Pulmonary artery endothelial cell (primary cell): ENCODE measurements around the gene IGF2BP3. TPM values are rescaled to one million over a fixed set of nuclear protein-coding genes. Genes with fewer than 3 reads are reported as not detected.

Source experiments
- DNase-seq: peaks from one replicate; pipeline ENCODE4 v3.0.0-alpha.2; 2011; ENCODE audit warnings: low read depth, low spot score
- total RNA-seq: library from RNA; depleted of rRNA; stranded (reverse); fragments of >200 nt; gene quantifications from 2 replicates; pipeline ENCODE4 v1.2.3, GENCODE V29; 2014

Gene IGF2BP3
- total RNA-seq, 1 donor from 2014 or later: 81.2 TPM

DNA sequence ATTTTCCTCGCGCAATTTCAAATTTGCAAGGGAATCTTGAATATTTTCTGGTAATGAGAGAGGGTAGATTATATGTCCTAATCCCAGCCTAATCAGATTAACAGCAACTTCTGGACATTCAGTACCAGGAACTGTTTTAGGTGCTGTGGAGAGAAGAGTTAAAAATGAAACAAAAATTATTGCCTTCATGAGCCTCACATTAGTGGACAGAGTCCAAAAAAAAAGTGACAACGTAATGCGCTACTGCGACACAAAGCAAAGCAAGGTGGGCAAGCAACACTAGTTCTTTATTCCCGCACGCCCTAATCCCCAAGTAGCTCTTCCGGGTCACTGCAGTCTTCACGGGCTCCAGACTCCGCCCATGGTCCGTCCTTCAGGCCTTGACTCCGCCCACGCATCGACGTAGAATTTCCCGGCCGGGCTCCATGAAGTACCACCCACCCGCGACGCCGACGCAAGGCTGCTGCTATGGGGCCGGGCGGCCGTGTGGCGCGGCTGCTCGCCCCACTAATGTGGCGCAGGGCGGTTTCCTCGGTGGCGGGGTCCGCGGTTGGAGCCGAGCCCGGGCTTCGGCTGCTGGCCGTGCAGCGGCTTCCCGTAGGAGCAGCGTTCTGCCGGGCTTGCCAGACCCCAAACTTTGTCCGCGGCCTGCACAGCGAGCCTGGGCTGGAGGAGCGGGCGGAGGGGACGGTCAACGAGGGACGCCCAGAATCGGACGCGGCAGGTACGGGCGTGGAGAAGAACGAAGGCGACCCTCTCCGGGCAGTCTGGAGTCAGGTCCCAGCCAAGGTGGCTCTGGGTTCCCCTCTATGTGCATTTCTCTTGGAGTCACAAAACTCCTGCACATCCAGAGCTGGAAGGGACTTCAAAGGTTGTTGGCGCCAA is 171.2 kb downstream of the IGF2BP3 start, which contains the start of gene MALSU1:
Gene MALSU1 (plus strand): TSS at position 455 of the 885 bp plus-strand sequence. CDS start 14 bp downstream, at position 469.
- peak; percentile 88 for DNase-seq

- DNase-seq: no peak
These were observed 172.0 kb downstream of the IGF2BP3 start for GRCh38 chr7:23298141-23298881.

- DNase-seq: no peak
These were observed 174.9 kb downstream of the IGF2BP3 start for GRCh38 chr7:23295401-23295697.

GRCh38 chr7:23294549-23295400 is 175.5 kb downstream of the IGF2BP3 start:
- DNase-seq: no peak

DNA sequence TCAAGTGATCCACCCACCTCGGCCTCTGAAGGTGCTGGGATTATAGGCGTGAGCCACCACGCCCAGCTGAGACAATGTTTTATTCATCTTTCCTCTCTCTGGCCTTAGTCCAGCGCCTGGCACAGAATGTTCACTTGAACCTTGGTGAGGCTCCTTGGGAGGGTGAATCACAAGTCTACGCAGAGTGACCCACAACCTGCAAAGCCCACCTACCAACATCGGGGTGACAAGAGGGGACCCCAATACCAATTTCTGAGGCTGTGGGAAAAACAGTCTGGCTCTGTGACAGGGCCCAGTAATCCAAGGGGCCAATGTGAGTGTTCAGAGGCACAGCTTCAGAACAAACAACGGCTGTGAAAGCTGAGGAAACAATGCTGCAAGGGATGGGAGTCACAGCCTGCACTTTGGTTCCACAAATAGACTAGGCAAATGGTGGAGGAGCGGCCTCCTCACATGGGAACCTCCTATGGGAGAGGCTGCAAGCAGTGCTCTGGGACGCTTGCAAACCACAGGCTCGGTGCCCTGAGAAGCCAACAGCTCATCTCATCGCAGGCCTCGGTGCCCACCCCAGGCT is 176.7 kb downstream of the IGF2BP3 start:
- no peak for DNase-seq

DNA sequence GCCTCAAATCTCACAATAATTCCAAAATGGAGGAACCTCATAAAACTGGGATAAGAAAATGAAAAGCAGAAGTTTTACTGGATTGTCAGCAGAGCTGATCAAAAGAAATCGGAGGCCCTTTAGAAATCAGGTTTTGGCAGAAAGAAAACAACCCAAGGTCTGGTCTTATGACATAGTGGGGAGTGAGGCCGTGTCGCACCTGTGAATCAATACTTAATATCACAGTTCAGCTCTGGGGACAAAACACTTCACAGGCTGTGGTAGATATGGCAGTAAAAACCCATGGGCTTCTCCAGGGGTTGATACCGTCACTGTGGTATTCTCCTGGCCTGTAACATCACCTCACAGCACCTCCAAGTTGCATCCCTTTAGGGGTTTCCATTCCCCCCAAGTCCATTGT is 177.7 kb downstream of the IGF2BP3 start:
- DNase-seq: no peak

- DNase-seq: no peak
These were observed 178.2 kb downstream of the IGF2BP3 start for GRCh38 chr7:23291957-23292560.

DNA sequence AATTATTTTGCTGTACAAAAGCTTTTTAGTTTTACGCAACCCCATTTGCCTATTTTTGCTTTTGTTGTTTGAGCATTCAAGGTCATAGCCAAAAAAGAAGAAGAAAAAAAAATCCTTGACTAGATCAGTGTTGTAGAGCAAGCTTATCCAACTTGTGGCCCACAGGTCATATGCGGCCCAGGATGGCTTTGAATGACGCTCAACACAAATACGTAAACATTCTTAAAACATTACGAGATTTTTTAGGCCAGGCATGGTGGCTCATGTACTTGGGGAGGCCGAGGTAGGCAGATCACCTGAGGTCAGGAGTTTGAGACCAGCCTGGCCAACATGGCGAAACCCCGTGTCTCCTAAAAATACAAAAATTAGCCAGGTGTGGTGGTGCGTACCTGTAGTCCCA is 179.3 kb downstream of the IGF2BP3 start:
- no peak for DNase-seq

DNA sequence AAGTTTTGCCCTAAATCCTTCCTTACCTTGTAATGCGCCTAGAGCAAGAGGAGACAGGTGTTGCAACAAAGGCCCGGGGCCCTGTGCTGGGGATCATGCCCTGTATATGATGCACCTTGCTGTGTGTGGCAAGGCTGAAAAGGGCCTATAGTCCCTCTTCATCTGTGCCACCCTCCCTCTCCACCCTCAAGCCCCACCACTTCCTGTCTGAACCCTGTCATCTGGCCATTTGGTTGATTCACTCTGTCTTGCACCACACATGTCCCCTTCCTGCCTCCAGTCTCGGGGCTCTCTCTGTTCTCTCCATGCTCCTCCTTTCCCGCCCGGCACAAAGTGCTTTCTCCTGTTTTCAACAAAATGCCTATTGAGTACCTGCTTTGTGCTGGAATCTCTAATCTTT is 182.7 kb downstream of the IGF2BP3 start:
- DNase-seq: no peak

- no peak for DNase-seq
These were observed 184.3 kb downstream of the IGF2BP3 start for GRCh38 chr7:23285657-23286646.

GRCh38 chr7:23284871-23285270 is 185.4 kb downstream of the IGF2BP3 start:
- no peak for DNase-seq

GRCh38 chr7:23283086-23283485 is 187.2 kb downstream of the IGF2BP3 start:
- DNase-seq: no peak

GRCh38 chr7:23279819-23280525 is 190.3 kb downstream of the IGF2BP3 start:
- DNase-seq: no peak

DNA sequence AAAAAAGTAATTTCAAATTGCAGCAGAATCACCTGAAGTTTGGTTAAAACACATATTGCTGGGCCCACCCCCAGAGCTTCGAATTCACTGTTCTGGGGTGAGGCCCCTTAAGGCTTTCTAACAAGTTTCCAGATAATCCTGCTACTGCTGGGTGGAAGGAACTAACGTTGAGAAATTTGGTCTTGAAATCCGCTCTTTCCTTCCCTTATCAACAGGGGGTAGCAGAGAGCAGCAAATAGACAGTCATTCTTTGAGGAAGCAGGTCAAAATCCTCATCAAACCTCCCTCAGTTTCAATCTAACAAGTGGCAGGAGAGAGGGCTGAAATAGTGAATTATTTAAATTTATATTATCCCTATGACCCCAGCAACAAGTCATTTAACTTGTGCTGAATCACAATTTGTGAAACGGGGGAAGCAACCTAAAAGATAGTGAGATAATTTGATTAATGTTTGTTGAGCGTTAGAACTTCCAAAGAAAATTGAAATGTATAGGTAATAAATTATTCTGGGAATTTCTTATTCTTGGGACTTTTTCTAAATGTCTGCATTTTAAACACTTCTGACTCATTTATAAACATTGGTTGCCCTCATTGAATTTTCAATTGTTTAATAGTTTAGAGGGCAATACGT is 192.8 kb downstream of the IGF2BP3 start:
- peak; percentile 35 for DNase-seq

DNA sequence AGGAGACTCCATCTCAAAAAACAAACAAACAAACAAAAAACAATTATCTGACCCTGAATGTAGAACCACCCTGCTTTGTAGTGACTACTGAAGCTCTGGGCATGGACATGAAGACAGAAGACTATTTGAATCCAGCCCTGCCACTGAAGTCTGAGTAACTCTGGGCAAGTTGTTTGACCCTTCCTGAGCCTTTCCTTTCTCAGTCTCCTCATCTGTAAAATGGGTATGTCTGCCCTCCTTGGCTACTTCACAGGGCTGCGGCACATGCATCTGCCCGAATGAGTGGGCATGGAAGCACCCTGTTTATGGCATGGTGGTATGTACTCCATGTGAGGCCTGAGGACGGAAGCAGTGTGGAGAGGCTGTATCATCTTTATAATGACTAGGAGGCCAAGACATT is 193.3 kb downstream of the IGF2BP3 start:
- no peak for DNase-seq

DNA sequence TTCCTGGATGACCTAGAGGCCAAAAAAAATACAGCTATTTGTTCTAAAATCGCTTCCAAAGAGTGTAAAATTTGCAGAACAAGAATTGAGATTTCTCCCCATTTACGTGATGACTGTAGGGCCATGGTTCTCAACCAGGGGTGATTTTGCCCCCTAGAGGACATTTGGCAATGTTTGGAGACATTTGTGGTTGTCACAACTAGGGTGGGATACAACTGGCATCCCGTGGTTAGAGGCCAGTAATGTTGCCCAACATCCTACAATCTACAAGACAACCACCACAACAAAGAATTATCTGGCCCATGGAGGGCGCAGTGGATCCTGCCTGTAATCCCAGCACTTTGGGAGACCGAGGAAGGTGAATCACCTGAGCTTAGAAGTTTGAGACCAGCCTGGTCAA is 193.9 kb downstream of the IGF2BP3 start:
- DNase-seq: no peak

GRCh38 chr7:23275912-23276311 is 194.4 kb downstream of the IGF2BP3 start:
- DNase-seq: no peak

DNA sequence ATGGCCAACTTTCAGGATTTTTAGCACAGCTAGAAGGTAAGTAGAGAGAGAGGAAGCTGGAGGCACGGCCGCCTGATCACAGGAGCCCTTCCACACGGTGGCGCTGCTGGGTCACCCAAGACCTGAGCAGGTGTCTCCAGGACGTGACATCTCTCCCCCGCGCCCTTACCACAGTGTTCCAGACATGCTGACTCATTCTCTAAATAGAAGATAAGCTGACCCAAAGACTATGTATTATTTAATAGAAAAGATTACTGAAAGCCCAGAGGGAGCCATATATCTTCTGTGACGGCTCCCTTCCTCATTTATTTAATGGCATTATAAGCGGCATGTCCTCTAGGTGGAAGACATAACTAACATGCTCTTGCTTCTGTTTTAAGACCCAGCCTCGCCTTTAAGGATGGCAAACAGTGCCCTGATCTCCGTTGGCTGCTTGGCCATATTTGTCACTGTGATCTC is 197.1 kb downstream of the IGF2BP3 start:
- peak; percentile 71 for DNase-seq

DNA sequence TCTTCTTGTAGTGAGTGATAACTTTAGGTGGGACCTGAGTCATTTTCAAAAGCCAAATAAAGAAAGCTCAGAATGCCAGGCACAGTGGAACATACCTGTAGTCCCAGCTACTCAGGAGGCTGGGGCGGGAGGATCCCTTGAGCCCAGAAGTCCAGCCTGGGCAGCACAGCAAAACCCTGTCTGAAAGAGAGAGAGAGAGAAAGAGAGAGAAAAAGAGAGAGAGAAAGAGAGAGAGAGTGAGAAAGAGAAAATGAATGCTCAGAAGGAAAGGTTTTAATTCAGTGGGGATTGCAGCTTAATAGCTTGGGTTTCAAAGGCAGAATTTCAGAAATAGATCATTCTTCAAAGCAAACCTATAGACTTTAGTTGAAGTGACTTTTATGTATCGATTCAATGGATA is 198.0 kb downstream of the IGF2BP3 start:
- DNase-seq: no peak
